Measurements from ENCODE around the gene MEF2D.
A peak's percentile ranks its signal among the peaks of the same experiment; 100 is the strongest.

- TF ChIP-seq CTCF (tag by site-specific recombination; IDR thresholded peaks at IDR 0.05) (no peak), ZBTB7A (tag by site-specific recombination; IDR thresholded peaks at IDR 0.05; ENCODE audit: low read depth) (no peak), PATZ1 (tag by site-specific recombination; IDR thresholded peaks at IDR 0.05) (peak; percentile 96), ZSCAN16 (tag by site-specific recombination; IDR thresholded peaks at IDR 0.05) (0 out of 2 replicates have a peak, but pooled peaks have one; percentile 19), BCL11A (tag by site-specific recombination; IDR thresholded peaks at IDR 0.05; ENCODE audit: low read depth) (no peak; the same call in 1 of the 2 replicates), ZNF394 (tag by site-specific recombination; IDR thresholded peaks at IDR 0.05; ENCODE audit: borderline replicate concordance) (peak; percentile 56; the same call in 1 of the 2 replicates), ZNF830 (tag by site-specific recombination; IDR thresholded peaks at IDR 0.05; ENCODE audit: low read depth) (no peak), TCF7L2 (IDR thresholded peaks at IDR 0.05; ENCODE audit: borderline replicate concordance, low read depth, low read length) (no peak), ZBTB49 (tag by site-specific recombination; IDR thresholded peaks at IDR 0.05; ENCODE audit: low read depth) (no peak), ZFP3 (tag by site-specific recombination; IDR thresholded peaks at IDR 0.05; ENCODE audit: low read depth) (no peak)
Observed at GRCh38 chr1:156421062-156421938, 79.3 kb downstream of the MEF2D start.
